ENCODE results near the gene GIPC3. TPM values are rescaled to one million over a fixed set of nuclear protein-coding genes. Genes with fewer than 3 reads are reported as not detected.

The GIPC3 gene
- total RNA-seq, 1 experiment from 2014 or later, result not detected

- Mint-ChIP-seq H3K36me3 (ENCODE audit: insufficient read depth, unreplicated experiment) (peaks cover 26% of the 10 kb centered on the region), H3K27me3 (ENCODE audit: insufficient read depth, unreplicated experiment) (no peaks in the 10 kb centered on the region), H3K4me1 (ENCODE audit: insufficient read depth, unreplicated experiment) (peaks cover 14% of the 10 kb centered on the region), H3K4me3 (ENCODE audit: unreplicated experiment) (no peak overlapping the region), H3K9me3 (ENCODE audit: unreplicated experiment) (no peaks in the 10 kb centered on the region), H3K27ac (ENCODE audit: low read depth, unreplicated experiment) (no peak overlapping the region)
- BruUV-seq (replicated peaks), result no TSS peak
- POLR2A ChIA-PET, result no interaction called here
- no peak for TF ChIP-seq CTCF (IDR thresholded peaks at IDR 0.05; ENCODE audit: unreplicated experiment)
- DNase-seq (ENCODE audit: unreplicated experiment), result no peak
- CTCF ChIA-PET, result no interaction called here
- intact Hi-C loops (cut with micrococcal nuclease), result no loop called here
These were observed 36.9 kb downstream of the GIPC3 start for GRCh38 chr19:3622224-3622623.

GRCh38 chr19:3623716-3624115 is 38.4 kb downstream of the GIPC3 start:
- no peak for TF ChIP-seq CTCF (IDR thresholded peaks at IDR 0.05; ENCODE audit: unreplicated experiment)
- intact Hi-C loops (cut with micrococcal nuclease), result no loop called here
- H3K36me3 Mint-ChIP-seq (ENCODE audit: insufficient read depth, unreplicated experiment), result peaks cover 26% of the 10 kb centered on the region
- CTCF ChIA-PET, result no interaction called here
- H3K27ac Mint-ChIP-seq (ENCODE audit: low read depth, unreplicated experiment), result no peak overlapping the region
- DNase-seq (ENCODE audit: unreplicated experiment), result no peak
- POLR2A ChIA-PET, result no interaction called here
- no peak overlapping the region for H3K4me3 Mint-ChIP-seq (ENCODE audit: unreplicated experiment)
- BruUV-seq (replicated peaks), result no TSS peak
- peaks cover 14% of the 10 kb centered on the region for H3K4me1 Mint-ChIP-seq (ENCODE audit: insufficient read depth, unreplicated experiment)
- no peaks in the 10 kb centered on the region for H3K9me3 Mint-ChIP-seq (ENCODE audit: unreplicated experiment)
- H3K27me3 Mint-ChIP-seq (ENCODE audit: insufficient read depth, unreplicated experiment), result no peaks in the 10 kb centered on the region

- CTCF ChIA-PET, result no interaction called here
- H3K27me3 Mint-ChIP-seq (ENCODE audit: insufficient read depth, unreplicated experiment), result no peaks in the 10 kb centered on the region
These were observed 40.8 kb downstream of the GIPC3 start for GRCh38 chr19:3625996-3626472.

More at GRCh38 chr19:3625996-3626472, 40.8 kb downstream of the GIPC3 start:
- no peak for TF ChIP-seq CTCF (IDR thresholded peaks at IDR 0.05; ENCODE audit: unreplicated experiment)
- Mint-ChIP-seq H3K9me3 (ENCODE audit: unreplicated experiment) (no peaks in the 10 kb centered on the region), H3K27ac (ENCODE audit: low read depth, unreplicated experiment) (peak overlapping the region; percentile 99), H3K36me3 (ENCODE audit: insufficient read depth, unreplicated experiment) (peaks cover 18% of the 10 kb centered on the region), H3K4me1 (ENCODE audit: insufficient read depth, unreplicated experiment) (peaks cover 14% of the 10 kb centered on the region), H3K4me3 (ENCODE audit: unreplicated experiment) (peak overlapping the region; percentile 99)
- POLR2A ChIA-PET, result interaction anchor here (0.9 to 1.0 kb wide), 2 partner anchors 34 to 69 kb away, joined by 3 read pairs; no protein-coding TSS in a partner anchor
- DNase-seq (ENCODE audit: unreplicated experiment), result no peak
- intact Hi-C loops (cut with micrococcal nuclease), result no loop called here
- BruUV-seq (replicated peaks), result TSS peak; percentile 7

All from MCF 10A (cell line).